Breast epithelium (tissue), 3 donors: ENCODE measurements around the gene SQOR.

ENCODE experiments used
- POLR2A ChIP-seq: fragments of 450-650 bp; IDR thresholded peaks from one replicate; pipeline ENCODE4 v1.6.1; 2016; ENCODE audit warnings: antibody characterized with exemption, mild to moderate bottlenecking, moderate library complexity
- POLR2AphosphoS5 ChIP-seq, 3 donors: sonication (generic); formaldehyde crosslinking; IDR thresholded peaks; one replicate each; pipeline ENCODE4 v1.6.1; 2017; ENCODE audit warnings: antibody characterized with exemption in 3 of 3

DNA sequence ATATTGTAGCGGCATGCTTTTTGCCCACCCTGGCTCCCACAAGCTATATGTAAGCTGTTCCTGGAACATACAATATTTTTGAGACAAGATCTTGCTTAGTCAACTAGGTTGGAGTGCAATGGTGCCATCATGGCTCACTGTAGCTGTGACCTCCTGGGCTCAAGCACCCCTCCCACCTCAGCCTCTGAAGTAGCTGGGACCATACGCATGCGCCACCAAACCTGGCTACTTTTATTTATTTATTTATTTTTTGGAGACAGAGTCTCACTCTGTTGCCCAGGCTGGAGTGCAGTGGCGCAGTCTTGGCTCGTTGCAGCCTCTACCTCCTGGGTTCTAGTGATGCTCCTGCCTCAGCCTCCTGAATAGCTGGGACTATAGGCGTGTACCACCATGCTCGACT is 6.7 kb upstream of the SQOR start:
- no peak for TF ChIP-seq POLR2AphosphoS5 (IDR thresholded peaks at IDR 0.05)
- no peak for TF ChIP-seq POLR2A
